Measurements from ENCODE around the gene KRTAP5-9.
A peak's percentile ranks its signal among the peaks of the same experiment; 100 is the strongest.
"Not testable (repeated sequence)": the region's sequence is repeated elsewhere in the genome, so short reads cannot be mapped to it uniquely, and the experiment has no call there.

Gene KRTAP5-9

GRCh38 chr11:71577469-71578004 lies 29.3 kb downstream of the KRTAP5-9 start:
- H4K20me1 ChIP-seq (ENCODE audit: low read depth, low read length): no peaks in the 10 kb centered on the region
- H3F3A ChIP-seq (ENCODE audit: insufficient read depth): no peaks in the 10 kb centered on the region
- no peaks in the 10 kb centered on the region for H3K27me3 ChIP-seq (ENCODE audit: low read length)
- TF ChIP-seq EZH2phosphoT487 (conservative IDR thresholded peaks at IDR 0.05; ENCODE audit: low read length) (no peak), CTCF (IDR thresholded peaks at IDR 0.05; ENCODE audit: insufficient read depth, low read length, poor library complexity, severe bottlenecking) (no peak)
- H3K27ac ChIP-seq (ENCODE audit: low read depth, low read length): no peak overlapping the region
- no peak overlapping the region for H2AFZ ChIP-seq (ENCODE audit: low read depth, low read length, severe bottlenecking)
- H3K79me2 ChIP-seq (ENCODE audit: insufficient read depth, low read length): no peaks in the 10 kb centered on the region
- no peak overlapping the region for H3K9ac ChIP-seq (ENCODE audit: low read length)
- no peak overlapping the region for H3K4me2 ChIP-seq (ENCODE audit: low read depth, low read length, poor library complexity, severe bottlenecking)
- no peaks in the 10 kb centered on the region for H3K36me3 ChIP-seq (ENCODE audit: low read length)
- H3K4me3 ChIP-seq (ENCODE audit: insufficient read depth, low read length, poor library complexity, severe bottlenecking): no peak overlapping the region
- no peaks in the 10 kb centered on the region for H3K9me2 ChIP-seq (replicated peaks; ENCODE audit: insufficient read depth, low read length)
- H3K9me3 ChIP-seq (ENCODE audit: insufficient read depth, low read length): no peaks in the 10 kb centered on the region

- not testable (repeated sequence) for H3K4me2 ChIP-seq (ENCODE audit: low read depth, low read length, poor library complexity, severe bottlenecking); H3K9me2 ChIP-seq (replicated peaks; ENCODE audit: insufficient read depth, low read length); H3K9me3 ChIP-seq (ENCODE audit: insufficient read depth, low read length); H2AFZ ChIP-seq (ENCODE audit: low read depth, low read length, severe bottlenecking); H3K27ac ChIP-seq (ENCODE audit: low read depth, low read length); H3K27me3 ChIP-seq (ENCODE audit: low read length); H3K4me3 ChIP-seq (ENCODE audit: insufficient read depth, low read length, poor library complexity, severe bottlenecking); H3K9ac ChIP-seq (ENCODE audit: low read length); H3K79me2 ChIP-seq (ENCODE audit: insufficient read depth, low read length); H3F3A ChIP-seq (ENCODE audit: insufficient read depth); H4K20me1 ChIP-seq (ENCODE audit: low read depth, low read length); H3K36me3 ChIP-seq (ENCODE audit: low read length)
Observed at GRCh38 chr11:71579513-71579912, 31.3 kb downstream of the KRTAP5-9 start.

DNA sequence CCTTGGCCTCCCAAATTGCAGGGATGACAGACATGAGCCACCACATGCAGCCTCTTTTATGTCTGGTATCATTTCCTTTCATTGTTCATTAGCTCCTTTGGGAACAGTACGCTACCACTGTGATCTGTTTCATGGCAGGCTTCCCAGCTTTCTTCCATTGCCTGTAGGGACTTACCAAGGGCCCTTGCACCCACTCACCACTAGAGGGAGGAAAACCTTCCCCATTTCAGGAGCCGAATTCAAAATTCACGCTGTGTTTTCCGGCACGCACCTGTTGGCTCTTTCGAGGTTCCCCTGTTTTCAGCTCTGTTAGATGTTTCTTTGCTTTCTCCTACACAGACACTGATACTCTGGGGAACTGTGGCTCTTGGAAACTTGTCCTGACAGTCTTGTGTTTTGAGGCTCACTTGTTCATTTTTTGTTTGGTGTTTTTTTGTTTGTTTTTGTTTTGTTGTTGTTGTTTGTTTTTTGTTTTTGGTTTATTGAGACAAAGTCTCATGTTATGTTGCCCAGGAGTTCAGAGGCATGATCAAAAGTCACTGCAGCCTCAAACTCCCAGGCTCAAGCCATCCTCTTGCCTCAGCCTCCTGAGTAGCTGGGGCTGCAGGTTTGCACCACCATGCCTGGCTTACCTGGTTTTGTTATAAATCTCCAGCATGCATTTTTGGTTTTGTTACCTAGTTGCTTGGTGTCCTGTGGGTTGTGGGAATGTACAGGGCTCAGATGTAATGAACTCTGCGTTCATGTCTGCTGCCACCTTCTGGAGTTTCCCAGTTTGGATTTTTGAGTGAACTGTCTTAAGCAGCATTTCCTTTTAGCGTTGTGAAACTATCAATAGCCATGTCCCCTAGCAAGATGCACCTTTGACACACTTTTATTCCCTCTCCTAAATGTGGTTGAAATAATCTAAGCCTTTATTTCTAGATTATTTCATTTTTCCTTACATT lies 32.1 kb downstream of the KRTAP5-9 start:
- no peak overlapping the region for H3K4me2 ChIP-seq (ENCODE audit: low read depth, low read length, poor library complexity, severe bottlenecking)
- no peaks in the 10 kb centered on the region for H3K27me3 ChIP-seq (ENCODE audit: low read length)
- no peaks in the 10 kb centered on the region for H3K9me3 ChIP-seq (ENCODE audit: insufficient read depth, low read length)
- TF ChIP-seq EZH2phosphoT487 (conservative IDR thresholded peaks at IDR 0.05; ENCODE audit: low read length): no peak
- peak; percentile 51 for TF ChIP-seq CTCF (IDR thresholded peaks at IDR 0.05; ENCODE audit: insufficient read depth, low read length, poor library complexity, severe bottlenecking)
- H2AFZ ChIP-seq (ENCODE audit: low read depth, low read length, severe bottlenecking): no peak overlapping the region
- H4K20me1 ChIP-seq (ENCODE audit: low read depth, low read length): no peaks in the 10 kb centered on the region
- H3K9me2 ChIP-seq (replicated peaks; ENCODE audit: insufficient read depth, low read length): no peaks in the 10 kb centered on the region
- H3K9ac ChIP-seq (ENCODE audit: low read length): no peak overlapping the region
- H3K27ac ChIP-seq (ENCODE audit: low read depth, low read length): no peak overlapping the region
- H3F3A ChIP-seq (ENCODE audit: insufficient read depth): no peaks in the 10 kb centered on the region
- H3K36me3 ChIP-seq (ENCODE audit: low read length): no peaks in the 10 kb centered on the region
- no peaks in the 10 kb centered on the region for H3K79me2 ChIP-seq (ENCODE audit: insufficient read depth, low read length)
- no peak overlapping the region for H3K4me3 ChIP-seq (ENCODE audit: insufficient read depth, low read length, poor library complexity, severe bottlenecking)

- Histone ChIP-seq H3K9me2 (replicated peaks; ENCODE audit: insufficient read depth, low read length) (no peaks in the 10 kb centered on the region), H3K4me3 (ENCODE audit: insufficient read depth, low read length, poor library complexity, severe bottlenecking) (no peak overlapping the region), H3F3A (ENCODE audit: insufficient read depth) (no peaks in the 10 kb centered on the region), H3K27me3 (ENCODE audit: low read length) (no peaks in the 10 kb centered on the region), H4K20me1 (ENCODE audit: low read depth, low read length) (no peaks in the 10 kb centered on the region), H3K27ac (ENCODE audit: low read depth, low read length) (no peak overlapping the region), H3K9ac (ENCODE audit: low read length) (no peak overlapping the region), H3K9me3 (ENCODE audit: insufficient read depth, low read length) (no peaks in the 10 kb centered on the region), H3K4me2 (ENCODE audit: low read depth, low read length, poor library complexity, severe bottlenecking) (no peak overlapping the region), H3K79me2 (ENCODE audit: insufficient read depth, low read length) (no peaks in the 10 kb centered on the region), H3K36me3 (ENCODE audit: low read length) (no peaks in the 10 kb centered on the region), H2AFZ (ENCODE audit: low read depth, low read length, severe bottlenecking) (no peak overlapping the region)
- TF ChIP-seq CTCF (IDR thresholded peaks at IDR 0.05; ENCODE audit: insufficient read depth, low read length, poor library complexity, severe bottlenecking) (no peak), EZH2phosphoT487 (conservative IDR thresholded peaks at IDR 0.05; ENCODE audit: low read length) (no peak)
Observed at GRCh38 chr11:71581826-71582225, 33.6 kb downstream of the KRTAP5-9 start.
